Measurements from ENCODE around the gene HERC4. TPM values are rescaled to one million over a fixed set of nuclear protein-coding genes. Genes with fewer than 3 reads are reported as not detected.

The HERC4 gene
- total RNA-seq, 1 experiment from 2014 or later, result 36.5 TPM

DNA sequence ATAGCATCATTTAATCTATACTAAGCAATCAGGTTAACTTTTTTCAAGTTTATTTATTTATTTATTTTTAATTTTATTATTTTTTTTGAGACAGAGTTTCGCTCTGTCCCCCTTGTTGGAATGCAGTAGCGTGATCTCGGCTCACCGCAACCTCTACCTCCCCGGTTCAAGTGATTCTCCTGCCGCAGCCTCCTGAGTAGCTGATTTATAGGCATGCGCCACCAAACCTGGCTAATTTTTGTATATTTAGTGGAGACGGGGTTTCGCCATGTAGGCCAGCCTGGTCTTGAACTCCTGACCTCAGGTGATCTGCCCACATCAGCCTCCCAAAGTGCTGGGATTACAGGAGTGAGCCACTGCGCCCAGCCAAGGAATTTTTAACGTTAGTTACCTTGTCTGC, 33.6 kb upstream of the HERC4 start:
- Histone ChIP-seq H3K79me2 (ENCODE audit: insufficient read depth, low read length) (no peaks in the 10 kb centered on the region), H3K27ac (ENCODE audit: low read depth, low read length) (no peak overlapping the region), H3K27me3 (ENCODE audit: insufficient read depth, low read length) (no peaks in the 10 kb centered on the region), H3K9me2 (ENCODE audit: insufficient read depth) (no peaks in the 10 kb centered on the region), H3K4me3 (replicated peaks in 1 of 2; ENCODE audit: low read depth in 1 of 2, low read length in 2 of 2) (no peak overlapping the region), H3K4me1 (ENCODE audit: control insufficient read depth in 1 of 2, insufficient read depth in 2 of 2, low read length in 2 of 2) (peaks cover 7 to 37% of the 10 kb centered on the region in 2 experiments), H3K4me2 (ENCODE audit: low read length) (no peak overlapping the region), H4K20me1 (ENCODE audit: insufficient read depth) (no peaks in the 10 kb centered on the region), H3K9ac (ENCODE audit: low read length) (no peak overlapping the region), H2AFZ (ENCODE audit: low read depth, low read length, poor library complexity, severe bottlenecking) (no peak overlapping the region), H3K9me3 (ENCODE audit: control insufficient read depth in 1 of 2, insufficient read depth in 1 of 2, low read depth in 1 of 2, low read length in 2 of 2) (no peaks in the 10 kb centered on the region), H3K36me3 (ENCODE audit: control insufficient read depth in 1 of 2, insufficient read depth in 2 of 2, low read length in 2 of 2) (no peaks in the 10 kb centered on the region)
- intact Hi-C loops (cut with micrococcal nuclease), result no loop called here
- DNase-seq (ENCODE audit: low read depth, low spot score) (no peak), ATAC-seq (no peak)
- CTCF ChIA-PET, result no interaction called here
- RAD21 ChIA-PET (ENCODE audit: low non-redundant PET in 1 of 2, low total read pairs in 2 of 2, uncharacterized antibody in 2 of 2, unreplicated experiment in 2 of 2), result no interaction called here
- POLR2A ChIA-PET, result no interaction called here
- BruUV-seq (replicated peaks), result no TSS peak
- no peak for TF ChIP-seq EZH2phosphoT487 (IDR thresholded peaks at IDR 0.05; ENCODE audit: borderline replicate concordance)

DNA sequence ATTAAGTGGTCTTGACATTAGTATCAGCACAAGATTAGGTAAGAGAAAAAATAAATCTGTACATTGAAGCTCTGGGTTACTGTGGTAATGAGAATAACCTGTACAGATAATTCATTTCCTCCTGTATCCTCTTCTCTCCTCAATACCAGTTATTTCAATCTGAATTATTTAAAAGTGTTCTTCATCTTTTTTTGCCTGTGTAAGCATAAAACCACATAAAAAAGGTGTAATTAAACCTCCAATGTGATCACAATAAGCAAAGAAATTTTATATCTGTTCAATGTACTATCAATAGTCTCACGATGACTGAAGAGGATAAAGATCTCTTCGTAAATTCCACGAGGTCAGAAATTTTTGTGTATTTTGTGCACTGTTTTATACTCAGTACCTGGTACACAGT, 33.0 kb upstream of the HERC4 start:
- no TSS peak for BruUV-seq (replicated peaks)
- intact Hi-C loops (cut with micrococcal nuclease), result no loop called here
- H3K27me3 ChIP-seq (ENCODE audit: insufficient read depth, low read length), result no peaks in the 10 kb centered on the region
- POLR2A ChIA-PET, result no interaction called here
- CTCF ChIA-PET, result no interaction called here
- no peak overlapping the region for H3K9ac ChIP-seq (ENCODE audit: low read length)
- H3K4me2 ChIP-seq (ENCODE audit: low read length), result no peak overlapping the region
- DNase-seq (ENCODE audit: low read depth, low spot score) (no peak), ATAC-seq (no peak)
- H3K4me3 ChIP-seq (replicated peaks in 1 of 2; ENCODE audit: low read depth in 1 of 2, low read length in 2 of 2), result no peak overlapping the region
- no peak overlapping the region for H3K27ac ChIP-seq (ENCODE audit: low read depth, low read length)
- H3K9me2 ChIP-seq (ENCODE audit: insufficient read depth), result no peaks in the 10 kb centered on the region
- H4K20me1 ChIP-seq (ENCODE audit: insufficient read depth), result no peaks in the 10 kb centered on the region
- H3K36me3 ChIP-seq (ENCODE audit: control insufficient read depth in 1 of 2, insufficient read depth in 2 of 2, low read length in 2 of 2), result no peaks in the 10 kb centered on the region
- H3K4me1 ChIP-seq (ENCODE audit: control insufficient read depth in 1 of 2, insufficient read depth in 2 of 2, low read length in 2 of 2), result peaks cover 10 to 43% of the 10 kb centered on the region in 2 experiments
- no peak overlapping the region for H2AFZ ChIP-seq (ENCODE audit: low read depth, low read length, poor library complexity, severe bottlenecking)
- H3K79me2 ChIP-seq (ENCODE audit: insufficient read depth, low read length), result no peaks in the 10 kb centered on the region
- RAD21 ChIA-PET (ENCODE audit: low non-redundant PET in 1 of 2, low total read pairs in 2 of 2, uncharacterized antibody in 2 of 2, unreplicated experiment in 2 of 2), result no interaction called here
- no peaks in the 10 kb centered on the region for H3K9me3 ChIP-seq (ENCODE audit: control insufficient read depth in 1 of 2, insufficient read depth in 1 of 2, low read depth in 1 of 2, low read length in 2 of 2)
- no peak for TF ChIP-seq SRF (IDR thresholded peaks at IDR 0.05; ENCODE audit: low read depth)
- TF ChIP-seq CEBPB (IDR thresholded peaks at IDR 0.05; ENCODE audit: low read depth), result no peak
- TF ChIP-seq, protein P1, sequence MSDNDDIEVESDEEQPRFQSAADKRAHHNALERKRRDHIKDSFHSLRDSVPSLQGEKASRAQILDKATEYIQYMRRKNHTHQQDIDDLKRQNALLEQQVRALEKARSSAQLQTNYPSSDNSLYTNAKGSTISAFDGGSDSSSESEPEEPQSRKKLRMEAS (IDR thresholded peaks at IDR 0.05), result no peak
- TF ChIP-seq, protein P2, sequence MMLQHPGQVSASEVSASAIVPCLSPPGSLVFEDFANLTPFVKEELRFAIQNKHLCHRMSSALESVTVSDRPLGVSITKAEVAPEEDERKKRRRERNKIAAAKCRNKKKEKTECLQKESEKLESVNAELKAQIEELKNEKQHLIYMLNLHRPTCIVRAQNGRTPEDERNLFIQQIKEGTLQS (IDR thresholded peaks at IDR 0.05), result no peak
- no peak for TF ChIP-seq ELF1 (IDR thresholded peaks at IDR 0.05; ENCODE audit: borderline replicate concordance, low read depth)
- no peak for TF ChIP-seq POLR2A (IDR thresholded peaks at IDR 0.05; ENCODE audit: borderline replicate concordance, extremely low read depth, insufficient read depth, insufficient read length)
- no peak for TF ChIP-seq FOSL1 (IDR thresholded peaks at IDR 0.05; ENCODE audit: low read depth)
- TF ChIP-seq YY1 (IDR thresholded peaks at IDR 0.05; ENCODE audit: extremely low read depth, insufficient replicate concordance, low read depth, low read length), result no peak
- no peak for TF ChIP-seq SP1 (IDR thresholded peaks at IDR 0.05; ENCODE audit: low read depth)
- no peak for TF ChIP-seq EGR1 (IDR thresholded peaks at IDR 0.05; ENCODE audit: low read depth)
- TF ChIP-seq, protein P3, sequence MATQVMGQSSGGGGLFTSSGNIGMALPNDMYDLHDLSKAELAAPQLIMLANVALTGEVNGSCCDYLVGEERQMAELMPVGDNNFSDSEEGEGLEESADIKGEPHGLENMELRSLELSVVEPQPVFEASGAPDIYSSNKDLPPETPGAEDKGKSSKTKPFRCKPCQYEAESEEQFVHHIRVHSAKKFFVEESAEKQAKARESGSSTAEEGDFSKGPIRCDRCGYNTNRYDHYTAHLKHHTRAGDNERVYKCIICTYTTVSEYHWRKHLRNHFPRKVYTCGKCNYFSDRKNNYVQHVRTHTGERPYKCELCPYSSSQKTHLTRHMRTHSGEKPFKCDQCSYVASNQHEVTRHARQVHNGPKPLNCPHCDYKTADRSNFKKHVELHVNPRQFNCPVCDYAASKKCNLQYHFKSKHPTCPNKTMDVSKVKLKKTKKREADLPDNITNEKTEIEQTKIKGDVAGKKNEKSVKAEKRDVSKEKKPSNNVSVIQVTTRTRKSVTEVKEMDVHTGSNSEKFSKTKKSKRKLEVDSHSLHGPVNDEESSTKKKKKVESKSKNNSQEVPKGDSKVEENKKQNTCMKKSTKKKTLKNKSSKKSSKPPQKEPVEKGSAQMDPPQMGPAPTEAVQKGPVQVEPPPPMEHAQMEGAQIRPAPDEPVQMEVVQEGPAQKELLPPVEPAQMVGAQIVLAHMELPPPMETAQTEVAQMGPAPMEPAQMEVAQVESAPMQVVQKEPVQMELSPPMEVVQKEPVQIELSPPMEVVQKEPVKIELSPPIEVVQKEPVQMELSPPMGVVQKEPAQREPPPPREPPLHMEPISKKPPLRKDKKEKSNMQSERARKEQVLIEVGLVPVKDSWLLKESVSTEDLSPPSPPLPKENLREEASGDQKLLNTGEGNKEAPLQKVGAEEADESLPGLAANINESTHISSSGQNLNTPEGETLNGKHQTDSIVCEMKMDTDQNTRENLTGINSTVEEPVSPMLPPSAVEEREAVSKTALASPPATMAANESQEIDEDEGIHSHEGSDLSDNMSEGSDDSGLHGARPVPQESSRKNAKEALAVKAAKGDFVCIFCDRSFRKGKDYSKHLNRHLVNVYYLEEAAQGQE (IDR thresholded peaks at IDR 0.05; ENCODE audit: low read depth), result no peak
- TF ChIP-seq EZH2 (IDR thresholded peaks at IDR 0.05), result no peak
- TF ChIP-seq JUND (IDR thresholded peaks at IDR 0.05), result no peak
- no peak for TF ChIP-seq CBX3 (IDR thresholded peaks at IDR 0.05; ENCODE audit: low read depth)
- TF ChIP-seq TCF7L2 (IDR thresholded peaks at IDR 0.05; ENCODE audit: borderline replicate concordance, extremely low read depth, insufficient read depth, insufficient read length), result no peak
- no peak for TF ChIP-seq RAD21 (IDR thresholded peaks at IDR 0.05; ENCODE audit: low read depth)
- TF ChIP-seq, protein P4, sequence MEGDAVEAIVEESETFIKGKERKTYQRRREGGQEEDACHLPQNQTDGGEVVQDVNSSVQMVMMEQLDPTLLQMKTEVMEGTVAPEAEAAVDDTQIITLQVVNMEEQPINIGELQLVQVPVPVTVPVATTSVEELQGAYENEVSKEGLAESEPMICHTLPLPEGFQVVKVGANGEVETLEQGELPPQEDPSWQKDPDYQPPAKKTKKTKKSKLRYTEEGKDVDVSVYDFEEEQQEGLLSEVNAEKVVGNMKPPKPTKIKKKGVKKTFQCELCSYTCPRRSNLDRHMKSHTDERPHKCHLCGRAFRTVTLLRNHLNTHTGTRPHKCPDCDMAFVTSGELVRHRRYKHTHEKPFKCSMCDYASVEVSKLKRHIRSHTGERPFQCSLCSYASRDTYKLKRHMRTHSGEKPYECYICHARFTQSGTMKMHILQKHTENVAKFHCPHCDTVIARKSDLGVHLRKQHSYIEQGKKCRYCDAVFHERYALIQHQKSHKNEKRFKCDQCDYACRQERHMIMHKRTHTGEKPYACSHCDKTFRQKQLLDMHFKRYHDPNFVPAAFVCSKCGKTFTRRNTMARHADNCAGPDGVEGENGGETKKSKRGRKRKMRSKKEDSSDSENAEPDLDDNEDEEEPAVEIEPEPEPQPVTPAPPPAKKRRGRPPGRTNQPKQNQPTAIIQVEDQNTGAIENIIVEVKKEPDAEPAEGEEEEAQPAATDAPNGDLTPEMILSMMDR (IDR thresholded peaks at IDR 0.05 in 2 of 3, conservative IDR thresholded peaks at IDR 0.05 in 1 of 3; ENCODE audit: borderline replicate concordance in 1 of 3, insufficient read depth in 1 of 3, low read depth in 2 of 3, low read length in 2 of 3), result no peak
